ENCODE results near the gene EBLN1.
"Not testable (repeated sequence)": the region's sequence is repeated elsewhere in the genome, so short reads cannot be mapped to it uniquely, and the experiment has no call there.

DNA sequence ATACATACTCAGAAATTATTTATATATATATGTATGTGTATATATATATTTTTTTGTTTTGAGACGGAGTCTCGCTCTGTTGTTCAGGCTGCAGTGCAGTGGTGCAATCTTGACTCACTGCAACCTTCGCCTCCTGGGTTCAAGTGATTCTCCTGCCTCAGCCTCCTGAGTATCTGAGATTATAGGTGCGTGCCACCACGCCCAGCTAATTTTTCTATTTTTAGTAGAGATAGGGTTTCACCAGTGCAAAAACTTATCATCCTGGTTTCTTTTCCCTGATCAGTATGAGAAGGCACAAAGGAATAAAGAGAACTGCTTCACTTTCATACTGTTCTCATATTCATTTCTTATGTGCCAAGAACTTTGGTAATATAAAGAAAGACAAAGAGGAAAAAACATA, 731 bp downstream of the EBLN1 start:
- not testable (repeated sequence) for TF ChIP-seq BHLHE40 (IDR thresholded peaks at IDR 0.05; ENCODE audit: borderline replicate concordance); NFRKB (IDR thresholded peaks at IDR 0.05); ARNT (IDR thresholded peaks at IDR 0.05); ZNF384 (IDR thresholded peaks at IDR 0.05)
